ENCODE measurements around the gene AKAP12. TPM values are rescaled to one million over a fixed set of nuclear protein-coding genes. Genes with fewer than 3 reads are reported as not detected.

AKAP12 gene
- total RNA-seq, 1 donor from 2014 or later: 46.6 TPM

DNA sequence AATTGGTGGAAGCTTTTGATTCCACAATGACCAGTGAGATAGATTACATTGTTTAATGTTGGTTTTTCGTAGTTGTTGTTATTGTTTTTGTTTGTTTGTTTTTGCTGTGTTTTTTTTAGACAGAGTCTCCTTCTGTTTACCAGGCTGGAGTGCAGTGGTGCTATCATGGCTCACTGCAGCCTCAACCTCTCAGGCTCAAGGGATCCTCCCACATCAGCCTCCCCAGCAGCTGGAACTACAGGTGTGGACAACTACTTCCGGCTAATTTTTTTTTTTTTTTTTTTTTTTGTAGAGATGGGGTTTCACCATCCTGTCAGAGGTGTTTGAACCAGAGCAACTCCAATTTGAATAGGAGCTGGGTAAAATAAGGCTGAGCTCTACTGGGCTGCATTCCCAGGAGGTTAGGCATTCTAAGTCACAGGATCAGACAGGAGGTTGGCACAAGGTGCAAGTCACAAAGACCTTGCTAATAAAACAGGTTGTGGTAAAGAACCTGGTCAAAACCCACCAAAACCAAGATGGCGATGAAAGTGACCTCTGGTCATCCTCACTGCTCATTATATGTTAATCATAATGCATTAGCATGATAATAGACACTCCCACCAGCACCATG lies 10.9 kb upstream of the AKAP12 start:
- Mint-ChIP-seq H3K4me3 (no peak overlapping the region), H3K36me3 (ENCODE audit: low read depth) (no peaks in the 10 kb centered on the region), H3K9me3 (no peaks in the 10 kb centered on the region), H3K4me1 (peaks cover 8% of the 10 kb centered on the region), H3K27me3 (ENCODE audit: low read depth) (no peaks in the 10 kb centered on the region), H3K27ac (ENCODE audit: unreplicated experiment) (no peak overlapping the region)
- no peak for DNase-seq (ENCODE audit: low read depth, low spot score)
- TF ChIP-seq, protein P1, sequence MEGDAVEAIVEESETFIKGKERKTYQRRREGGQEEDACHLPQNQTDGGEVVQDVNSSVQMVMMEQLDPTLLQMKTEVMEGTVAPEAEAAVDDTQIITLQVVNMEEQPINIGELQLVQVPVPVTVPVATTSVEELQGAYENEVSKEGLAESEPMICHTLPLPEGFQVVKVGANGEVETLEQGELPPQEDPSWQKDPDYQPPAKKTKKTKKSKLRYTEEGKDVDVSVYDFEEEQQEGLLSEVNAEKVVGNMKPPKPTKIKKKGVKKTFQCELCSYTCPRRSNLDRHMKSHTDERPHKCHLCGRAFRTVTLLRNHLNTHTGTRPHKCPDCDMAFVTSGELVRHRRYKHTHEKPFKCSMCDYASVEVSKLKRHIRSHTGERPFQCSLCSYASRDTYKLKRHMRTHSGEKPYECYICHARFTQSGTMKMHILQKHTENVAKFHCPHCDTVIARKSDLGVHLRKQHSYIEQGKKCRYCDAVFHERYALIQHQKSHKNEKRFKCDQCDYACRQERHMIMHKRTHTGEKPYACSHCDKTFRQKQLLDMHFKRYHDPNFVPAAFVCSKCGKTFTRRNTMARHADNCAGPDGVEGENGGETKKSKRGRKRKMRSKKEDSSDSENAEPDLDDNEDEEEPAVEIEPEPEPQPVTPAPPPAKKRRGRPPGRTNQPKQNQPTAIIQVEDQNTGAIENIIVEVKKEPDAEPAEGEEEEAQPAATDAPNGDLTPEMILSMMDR (conservative IDR thresholded peaks at IDR 0.05): no peak

DNA sequence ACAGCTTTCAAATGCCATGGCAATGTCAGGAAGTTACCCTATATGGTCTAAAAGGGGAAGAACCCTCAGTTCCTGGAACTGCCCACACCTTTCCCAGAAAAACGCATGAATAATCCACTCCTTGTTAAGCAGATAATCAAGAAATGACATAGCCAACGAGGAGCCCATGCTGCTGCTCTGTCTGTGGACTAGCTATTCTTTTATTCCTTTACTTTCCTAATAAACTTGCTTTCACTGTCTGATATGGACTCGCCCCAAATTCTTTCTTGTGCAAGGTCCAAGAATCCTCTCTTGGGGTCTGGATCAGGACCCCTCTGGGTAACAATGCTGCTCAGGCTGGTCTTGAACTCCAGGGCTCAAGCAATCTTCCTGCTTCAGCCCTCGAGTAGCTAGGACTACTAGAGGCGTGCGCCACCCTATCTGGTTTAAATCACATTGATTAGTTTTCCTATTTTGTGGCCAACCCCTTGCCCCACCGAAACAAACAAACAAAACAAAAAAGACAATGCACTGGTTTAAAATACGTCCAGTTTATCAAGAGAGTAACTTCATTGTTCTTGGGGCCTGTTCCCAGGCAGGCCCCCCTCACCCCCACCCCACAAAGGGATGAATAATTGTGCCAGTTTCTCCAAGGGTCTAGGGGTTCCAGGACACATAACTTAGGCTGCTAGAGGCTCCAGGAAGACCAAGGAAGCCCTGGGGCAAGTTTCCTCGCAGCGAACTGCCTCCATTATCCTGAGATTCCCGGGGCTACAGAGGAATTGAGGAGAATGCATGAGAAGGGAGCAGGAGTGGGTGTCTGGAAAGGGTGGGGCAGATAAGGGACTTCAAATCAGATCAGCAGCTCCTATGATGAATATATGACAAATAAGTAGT lies 10.1 kb upstream of the AKAP12 start:
- no peak overlapping the region for H3K27ac Mint-ChIP-seq (ENCODE audit: unreplicated experiment)
- H3K4me1 Mint-ChIP-seq: peaks cover 8% of the 10 kb centered on the region

DNA sequence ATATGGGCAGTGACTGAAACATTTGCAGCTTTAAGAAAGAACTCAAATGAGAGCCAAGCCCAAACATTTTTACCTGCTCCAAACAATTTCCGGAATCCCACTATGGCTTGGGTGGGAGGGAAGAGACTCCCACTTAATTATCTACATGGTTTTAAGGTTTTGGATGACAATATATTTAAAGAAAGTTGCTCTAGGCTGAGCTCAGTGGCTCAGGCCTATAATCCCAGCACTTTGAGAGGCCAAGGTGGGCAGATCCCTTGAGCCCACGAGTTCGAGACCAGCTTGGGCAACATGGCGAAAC lies 9.5 kb upstream of the AKAP12 start:
- Mint-ChIP-seq H3K36me3 (ENCODE audit: low read depth) (no peaks in the 10 kb centered on the region), H3K27me3 (ENCODE audit: low read depth) (no peaks in the 10 kb centered on the region), H3K9me3 (no peaks in the 10 kb centered on the region), H3K4me1 (peaks cover 8% of the 10 kb centered on the region), H3K4me3 (no peak overlapping the region), H3K27ac (ENCODE audit: unreplicated experiment) (no peak overlapping the region)
- TF ChIP-seq, protein P1 (conservative IDR thresholded peaks at IDR 0.05): no peak
- DNase-seq (ENCODE audit: low read depth, low spot score): no peak

More for the DNA sequence above, 10.1 kb upstream of the AKAP12 start:
- no peaks in the 10 kb centered on the region for H3K27me3 Mint-ChIP-seq (ENCODE audit: low read depth)
- no peaks in the 10 kb centered on the region for H3K9me3 Mint-ChIP-seq
- H3K4me3 Mint-ChIP-seq: no peak overlapping the region
- DNase-seq (ENCODE audit: low read depth, low spot score): no peak
- TF ChIP-seq, protein P1 (conservative IDR thresholded peaks at IDR 0.05): no peak
- no peaks in the 10 kb centered on the region for H3K36me3 Mint-ChIP-seq (ENCODE audit: low read depth)

DNA sequence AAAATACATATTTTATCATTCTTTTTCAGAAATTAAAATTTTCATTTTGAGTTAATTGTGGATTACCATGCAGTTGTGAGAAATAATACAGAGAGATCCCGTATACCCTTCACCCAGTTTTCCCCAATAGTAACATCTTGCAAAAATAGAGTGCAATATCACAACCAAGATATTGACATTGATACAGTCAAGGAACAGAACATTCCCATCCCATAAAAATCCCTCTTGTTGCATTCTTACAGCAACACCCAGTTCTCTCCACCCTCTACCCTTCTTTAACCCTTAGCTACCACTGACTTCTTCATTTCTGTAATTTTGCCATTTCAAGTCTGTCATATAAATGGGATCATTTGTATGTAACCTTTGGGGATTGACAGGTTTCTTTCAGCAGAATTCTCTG lies 6.9 kb upstream of the AKAP12 start:
- Mint-ChIP-seq H3K27ac (ENCODE audit: unreplicated experiment) (no peak overlapping the region), H3K27me3 (ENCODE audit: low read depth) (peaks cover 2% of the 10 kb centered on the region), H3K36me3 (ENCODE audit: low read depth) (no peaks in the 10 kb centered on the region), H3K4me1 (peaks cover 8% of the 10 kb centered on the region), H3K9me3 (no peaks in the 10 kb centered on the region), H3K4me3 (no peak overlapping the region)
- TF ChIP-seq, protein P1 (conservative IDR thresholded peaks at IDR 0.05): no peak
- DNase-seq (ENCODE audit: low read depth, low spot score): no peak

DNA sequence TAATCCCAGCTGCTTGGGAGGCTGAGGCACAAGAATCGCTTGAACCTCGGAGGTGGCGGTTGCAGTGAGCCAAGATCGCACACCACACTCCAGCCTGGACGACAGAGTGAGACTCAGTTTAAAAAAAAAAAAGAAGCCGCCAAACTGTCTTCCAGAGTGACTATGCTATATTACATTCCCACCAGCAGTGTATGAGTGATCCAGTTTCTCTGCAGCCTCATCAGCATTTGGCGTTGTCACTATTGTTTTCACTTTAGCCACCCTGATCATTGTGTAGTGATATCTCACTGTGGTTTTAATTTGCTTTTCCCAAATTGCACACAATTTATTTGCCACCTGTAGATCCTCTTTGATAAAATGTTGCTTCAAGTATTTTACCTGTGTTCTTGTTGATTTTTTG lies 6.0 kb upstream of the AKAP12 start:
- Mint-ChIP-seq H3K9me3 (no peaks in the 10 kb centered on the region), H3K4me1 (peaks cover 8% of the 10 kb centered on the region), H3K4me3 (no peak overlapping the region), H3K27me3 (ENCODE audit: low read depth) (peaks cover 2% of the 10 kb centered on the region), H3K27ac (ENCODE audit: unreplicated experiment) (no peak overlapping the region), H3K36me3 (ENCODE audit: low read depth) (no peaks in the 10 kb centered on the region)
- TF ChIP-seq, protein P1 (conservative IDR thresholded peaks at IDR 0.05): no peak
- DNase-seq (ENCODE audit: low read depth, low spot score): no peak

Measured in neural crest cell (in vitro differentiated cells).